ENCODE measurements around the gene HOXB4.
A peak's percentile ranks its signal among the peaks of the same experiment; 100 is the strongest.

Gene HOXB4

DNA sequence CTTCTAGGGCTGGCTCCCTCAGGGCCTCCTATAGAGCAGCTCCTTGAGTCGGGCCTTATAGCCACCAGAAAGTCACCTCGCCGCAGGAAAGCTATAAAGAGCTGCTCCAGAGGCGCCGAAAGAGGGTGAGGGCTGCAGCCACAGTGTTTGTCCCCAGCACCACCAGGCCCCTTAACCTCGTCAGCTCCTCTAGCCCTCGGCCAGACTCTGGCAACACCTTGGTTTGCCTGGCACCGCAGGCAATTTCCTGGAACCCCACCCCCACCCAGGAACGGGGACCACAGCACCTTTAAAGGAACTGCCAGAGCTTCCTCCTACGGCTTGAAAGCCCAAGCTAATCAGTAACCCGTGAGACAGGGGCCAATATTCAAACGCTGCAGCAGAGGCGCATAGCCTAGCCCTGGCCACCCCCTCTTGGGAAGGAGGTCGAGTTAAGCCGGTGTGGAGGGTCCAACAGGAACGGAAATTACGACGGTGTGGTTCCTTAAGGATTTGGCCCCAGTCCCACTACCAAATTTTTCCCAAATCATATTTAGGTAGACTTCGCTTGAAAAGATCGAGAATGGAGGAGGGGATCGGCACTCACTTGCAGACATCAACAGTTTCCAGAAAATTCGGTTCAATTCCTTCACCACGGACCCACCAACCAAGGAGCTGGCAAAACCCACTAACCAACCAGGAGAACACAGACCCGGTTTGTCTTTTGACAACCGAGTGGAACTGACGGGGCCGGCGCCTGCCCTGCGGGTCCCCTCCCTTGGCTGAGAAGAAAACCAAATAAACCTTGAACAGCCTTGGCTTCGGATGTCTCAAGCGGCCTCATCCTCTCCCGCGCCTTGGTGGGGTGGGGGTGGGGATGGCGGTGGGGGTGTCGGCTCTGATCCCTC is 23.6 kb upstream of the HOXB4 start:
- DNase-seq (ENCODE audit: low read depth in 2 of 2, low spot score in 1 of 2), result no peak

DNA sequence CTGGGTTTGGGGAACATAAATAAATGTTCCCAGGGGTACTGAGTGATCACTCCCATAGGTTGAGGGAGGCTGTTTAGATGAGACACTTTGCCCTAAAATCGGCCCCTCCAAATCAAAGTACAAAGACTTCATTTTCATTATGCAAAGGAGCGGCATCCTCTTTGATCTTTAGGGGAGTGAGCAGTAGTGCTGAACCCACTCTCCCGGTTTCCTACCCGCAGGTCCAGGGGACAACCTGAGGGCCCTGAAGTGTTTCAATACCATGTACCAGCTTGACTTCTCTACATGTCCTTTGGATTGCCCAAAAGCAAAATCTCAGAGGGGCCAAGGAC is 23.0 kb upstream of the HOXB4 start:
- DNase-seq (ENCODE audit: low read depth in 2 of 2, low spot score in 1 of 2), result no peak

DNA sequence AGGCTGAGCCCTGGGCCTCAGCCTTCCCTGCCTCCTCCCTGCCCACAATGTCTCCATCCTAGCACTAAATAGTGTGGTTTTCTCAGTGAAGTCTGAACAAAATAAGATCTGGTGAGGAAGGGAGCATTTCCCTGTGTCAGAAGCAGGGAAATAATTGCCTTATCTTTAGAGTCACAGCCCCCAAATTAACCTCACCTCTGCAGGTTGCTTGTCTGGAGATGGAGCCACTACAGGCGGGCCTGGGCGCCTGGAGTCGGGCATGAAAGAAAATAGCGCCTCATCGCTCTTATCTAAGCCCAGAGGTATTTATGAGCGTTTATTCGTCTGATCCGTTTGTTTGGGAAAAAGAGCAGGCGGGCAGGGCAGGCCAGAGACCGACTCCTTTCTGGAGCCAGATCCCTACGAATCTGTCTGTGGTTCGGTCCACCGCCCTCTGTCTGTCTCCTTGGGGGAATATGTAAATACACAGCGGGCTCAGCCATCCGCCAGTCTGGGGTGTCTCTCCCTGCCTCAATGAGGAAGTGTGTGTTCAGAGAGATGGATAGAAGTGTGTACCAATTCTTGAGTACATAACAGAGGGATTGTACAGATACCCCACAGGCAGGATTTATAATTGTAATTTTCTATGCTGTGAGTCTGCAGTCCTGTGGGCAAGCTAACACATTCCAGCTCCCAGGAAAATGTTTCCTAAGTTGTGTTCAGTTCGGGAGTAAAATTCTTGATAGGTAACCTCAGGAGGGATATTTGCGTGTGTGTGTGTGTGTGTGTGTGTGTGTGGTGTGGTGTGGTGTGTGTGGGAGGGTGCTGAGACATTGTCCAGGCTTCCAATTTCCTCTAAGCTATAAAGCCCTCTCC is 22.3 kb upstream of the HOXB4 start:
- no peak for DNase-seq (ENCODE audit: low read depth in 2 of 2, low spot score in 1 of 2)

DNA sequence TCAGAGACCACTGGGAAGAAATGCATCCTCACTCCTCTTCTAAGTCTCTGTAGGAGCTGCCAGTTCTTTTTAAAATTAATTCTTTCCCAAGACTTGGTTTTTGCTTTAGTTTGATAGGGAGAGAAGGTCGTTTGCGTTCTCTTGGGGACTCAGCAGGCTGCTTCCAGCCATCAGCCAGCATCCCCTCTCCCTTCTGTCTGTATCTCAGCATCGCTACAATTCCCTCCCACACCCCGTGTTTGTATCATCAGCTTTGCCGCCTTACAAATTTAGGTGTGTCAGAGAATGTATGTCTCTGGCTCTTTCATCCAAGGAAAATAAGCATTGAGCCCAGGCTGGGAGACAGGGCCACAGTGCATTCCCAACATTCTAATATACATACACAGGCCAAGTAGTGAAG is 21.2 kb upstream of the HOXB4 start:
- no peak for DNase-seq (ENCODE audit: low read depth in 2 of 2, low spot score in 1 of 2)

DNA sequence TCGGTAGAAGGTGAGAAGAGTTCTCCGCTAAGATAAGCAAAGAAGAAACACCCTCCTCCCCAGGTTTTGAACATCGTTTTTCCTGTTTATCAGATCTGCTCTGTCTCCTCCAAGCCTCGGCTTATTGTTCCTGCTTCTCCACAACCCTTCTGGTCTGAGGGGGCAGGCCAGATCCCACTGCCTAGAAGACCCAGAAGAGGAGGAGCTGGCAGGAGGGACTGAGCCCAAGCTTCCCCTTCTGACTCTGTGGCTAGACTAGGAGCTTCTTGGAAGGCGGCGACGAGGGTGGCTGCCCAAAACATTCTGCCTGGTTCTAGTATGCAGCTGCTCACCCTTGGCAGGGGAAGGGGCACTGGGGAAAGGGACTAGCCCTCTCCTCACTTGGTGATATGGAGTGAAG is 20.6 kb upstream of the HOXB4 start:
- no peak for DNase-seq (ENCODE audit: low read depth in 2 of 2, low spot score in 1 of 2)

DNA sequence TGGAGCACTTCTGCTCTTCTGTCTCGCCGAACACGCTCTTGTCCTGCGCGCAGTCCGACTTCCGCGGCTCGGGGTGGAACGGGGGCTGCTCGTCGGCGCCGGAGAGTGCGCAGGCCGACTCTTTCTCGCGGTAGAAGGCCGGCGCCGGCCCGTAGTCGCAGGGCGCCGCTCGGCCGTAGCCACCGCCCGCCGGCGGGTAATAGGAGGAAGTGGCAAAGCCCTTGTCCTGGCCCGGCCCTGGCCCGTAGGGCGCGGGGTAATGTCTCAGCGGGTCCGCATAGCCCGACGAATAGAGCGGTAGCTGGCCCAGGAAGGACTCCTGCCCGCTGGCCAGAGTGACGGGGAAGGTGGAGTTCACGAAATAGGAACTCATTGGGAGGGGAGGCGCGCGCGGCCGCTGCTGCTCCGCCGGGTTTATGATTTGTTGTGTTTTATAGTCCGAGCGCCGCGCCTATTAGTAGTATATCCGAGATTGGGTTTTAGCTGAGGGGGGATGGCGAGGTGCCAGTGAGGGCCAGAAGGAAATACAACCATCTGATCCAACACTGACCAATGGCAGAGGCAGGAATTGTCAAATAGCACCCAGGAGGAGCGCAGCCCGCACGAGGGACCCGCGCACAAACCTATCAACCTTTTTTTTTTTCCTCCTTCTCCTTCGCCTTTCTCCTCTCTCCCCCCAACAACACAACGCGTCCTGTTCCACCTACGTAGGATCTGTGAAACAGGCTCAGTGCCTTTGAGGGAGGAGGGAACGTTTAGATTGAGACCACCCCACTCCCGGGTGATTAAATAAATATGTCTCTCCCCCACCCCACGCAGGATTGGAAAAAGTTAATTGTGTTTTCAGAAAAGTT is 19.9 kb upstream of the HOXB4 start:
- no peak for DNase-seq (ENCODE audit: low read depth in 2 of 2, low spot score in 1 of 2)

DNA sequence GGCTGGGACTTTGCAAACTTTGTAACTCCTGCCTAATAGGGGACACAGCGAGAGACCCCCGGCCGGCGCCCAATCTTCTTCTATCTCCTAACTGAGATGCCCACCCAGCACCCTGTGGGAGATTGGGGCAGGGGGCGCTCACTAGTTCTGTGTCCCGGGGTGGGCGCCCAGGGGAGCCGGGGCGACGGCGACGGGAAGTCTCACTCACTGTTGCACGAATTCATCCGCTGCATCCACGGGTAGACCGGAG is 19.3 kb upstream of the HOXB4 start:
- DNase-seq (ENCODE audit: low read depth in 2 of 2, low spot score in 1 of 2), result no peak

DNA sequence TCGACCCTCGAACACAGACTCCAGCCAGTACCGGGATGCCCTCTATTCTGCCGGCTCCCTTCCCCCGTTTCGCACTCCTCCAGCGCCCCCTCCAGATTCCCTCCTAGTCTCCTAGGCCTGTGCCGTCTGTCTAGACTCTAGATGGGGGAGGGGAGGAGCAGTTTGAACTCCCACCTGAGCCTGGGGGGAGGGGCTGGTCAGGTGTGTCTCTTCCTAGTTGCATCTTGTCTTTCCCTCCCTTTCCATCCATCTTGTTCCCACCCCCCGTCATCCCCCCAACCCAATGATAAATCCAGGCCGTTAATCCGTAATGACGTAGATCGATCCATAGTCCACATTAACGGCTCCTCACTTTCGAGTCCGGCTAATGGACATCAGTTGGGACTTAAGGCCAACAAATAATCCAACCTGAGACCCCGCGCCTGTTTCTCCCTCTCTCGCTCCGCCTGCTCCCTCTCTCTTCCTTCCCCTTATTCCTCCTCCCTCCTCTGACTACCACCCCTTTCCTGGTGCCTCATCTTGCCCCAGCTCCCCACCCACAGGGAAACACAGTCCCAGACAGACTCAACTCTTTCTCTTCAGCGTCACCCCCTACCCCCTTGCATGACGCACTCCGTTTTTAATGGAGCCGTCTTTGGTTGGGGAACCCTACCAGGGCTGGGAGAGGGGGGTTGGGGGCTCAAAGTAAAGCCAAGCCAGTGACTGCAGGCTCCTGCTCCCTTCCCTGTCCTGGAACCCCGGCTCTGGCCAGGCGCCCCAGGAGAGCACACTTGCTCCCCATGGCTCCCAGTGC is 18.8 kb upstream of the HOXB4 start:
- DNase-seq (ENCODE audit: low read depth in 2 of 2, low spot score in 1 of 2), result no peak

DNA sequence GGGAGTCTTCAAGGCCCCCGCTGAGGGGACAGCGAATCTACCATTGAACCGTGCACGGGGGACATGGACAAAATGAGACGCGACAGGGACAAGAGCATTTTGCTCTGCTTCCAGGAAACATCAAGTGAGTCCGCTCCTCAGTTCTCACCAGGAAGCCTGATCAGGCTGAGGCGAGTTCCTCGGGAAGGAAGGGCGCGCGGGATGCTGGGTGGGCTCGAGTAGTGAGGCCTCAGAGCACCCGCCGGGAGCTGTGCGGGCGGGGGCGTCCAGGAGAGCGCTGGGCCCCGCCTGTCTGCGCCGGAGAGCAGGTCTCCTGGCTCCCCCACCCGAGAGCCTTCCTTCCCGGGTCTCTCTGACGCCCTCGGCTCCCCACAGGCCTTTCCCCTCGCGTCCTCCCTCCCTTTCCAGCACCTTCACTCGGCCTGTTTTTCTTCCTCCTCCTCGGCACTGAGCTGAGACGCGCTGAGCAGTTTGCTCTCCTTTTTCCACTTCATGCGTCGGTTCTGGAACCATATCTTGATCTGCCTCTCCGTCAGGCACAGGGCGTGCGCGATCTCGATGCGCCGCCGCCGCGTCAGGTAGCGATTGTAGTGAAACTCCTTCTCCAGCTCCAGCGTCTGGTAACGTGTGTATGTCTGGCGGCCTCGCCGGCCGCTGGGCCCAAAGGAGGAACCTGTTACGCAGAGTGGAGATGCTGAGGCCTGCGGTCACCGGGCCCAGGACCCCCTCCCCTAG is 18.0 kb upstream of the HOXB4 start:
- no peak for DNase-seq (ENCODE audit: low read depth in 2 of 2, low spot score in 1 of 2)

DNA sequence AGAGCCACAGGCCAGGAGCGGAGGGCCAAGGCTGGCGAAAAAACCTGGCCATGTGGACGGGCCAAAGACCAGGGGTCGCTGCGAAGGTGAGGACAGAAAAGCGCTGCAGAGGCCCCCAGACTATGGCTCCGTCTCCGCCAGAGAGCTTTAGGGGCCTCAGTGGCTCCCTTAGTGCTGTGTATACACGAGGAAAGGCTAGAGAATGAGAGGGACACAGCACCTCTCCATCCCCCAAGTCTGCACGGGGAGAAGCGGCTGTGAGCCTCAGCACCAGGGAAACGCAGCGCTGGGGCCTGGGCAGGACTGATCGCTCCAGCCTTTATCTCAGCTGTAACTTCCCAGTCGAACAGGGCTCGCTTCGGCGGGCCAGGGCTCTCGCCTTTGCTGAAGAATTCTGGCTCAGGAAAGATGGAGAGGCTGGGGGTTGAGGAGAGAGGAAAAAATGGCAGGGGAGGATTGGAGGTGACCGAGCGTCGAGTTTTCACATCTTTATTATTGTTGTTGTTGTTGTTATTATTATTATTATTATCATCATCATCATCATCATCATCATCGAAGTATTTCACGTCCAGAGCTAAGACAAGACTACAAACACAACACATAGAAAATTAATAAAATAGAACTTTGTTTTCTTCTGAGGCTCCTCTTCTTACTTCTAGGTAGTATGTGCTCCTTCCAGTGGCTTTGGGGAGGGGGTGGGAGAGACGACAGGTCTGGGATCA is 17.3 kb upstream of the HOXB4 start:
- DNase-seq (ENCODE audit: low read depth in 2 of 2, low spot score in 1 of 2), result no peak

DNA sequence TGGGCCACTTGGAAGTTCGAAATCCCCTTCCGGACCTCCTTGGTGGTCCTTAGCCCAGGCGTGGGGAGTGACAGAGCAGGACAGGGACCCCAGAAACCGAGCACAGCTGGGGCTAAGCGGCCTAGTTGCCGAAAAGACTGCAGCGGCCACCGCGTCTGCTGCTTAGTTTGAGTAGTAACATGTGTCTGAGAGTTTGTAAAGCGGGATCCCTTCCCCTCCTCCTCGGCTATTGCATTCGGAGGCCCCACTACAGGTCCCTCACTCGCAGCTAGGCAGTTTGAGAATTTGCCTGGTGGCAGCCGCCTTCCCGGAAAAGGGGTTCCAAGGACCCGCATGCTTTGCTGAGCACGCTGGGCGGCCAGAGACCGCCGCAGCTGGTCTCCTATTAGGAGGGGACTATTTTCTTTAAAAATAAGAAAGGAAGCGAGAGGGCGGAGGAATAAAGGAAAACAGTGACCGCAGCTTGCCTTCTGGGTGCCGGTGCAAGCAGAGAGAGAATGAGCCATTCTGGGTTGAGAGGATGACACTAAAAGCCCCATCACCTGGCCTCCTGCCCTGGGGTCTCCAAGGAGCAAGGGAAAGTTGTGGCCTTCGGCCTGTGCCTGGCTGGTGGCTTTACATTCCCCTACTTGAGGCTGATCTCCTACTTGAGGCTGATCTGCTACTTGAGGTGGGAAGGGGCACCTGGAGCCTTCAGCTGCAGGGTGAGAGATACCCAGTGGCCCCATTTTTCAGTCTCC is 16.6 kb upstream of the HOXB4 start:
- DNase-seq (ENCODE audit: low read depth in 2 of 2, low spot score in 1 of 2), result no peak

DNA sequence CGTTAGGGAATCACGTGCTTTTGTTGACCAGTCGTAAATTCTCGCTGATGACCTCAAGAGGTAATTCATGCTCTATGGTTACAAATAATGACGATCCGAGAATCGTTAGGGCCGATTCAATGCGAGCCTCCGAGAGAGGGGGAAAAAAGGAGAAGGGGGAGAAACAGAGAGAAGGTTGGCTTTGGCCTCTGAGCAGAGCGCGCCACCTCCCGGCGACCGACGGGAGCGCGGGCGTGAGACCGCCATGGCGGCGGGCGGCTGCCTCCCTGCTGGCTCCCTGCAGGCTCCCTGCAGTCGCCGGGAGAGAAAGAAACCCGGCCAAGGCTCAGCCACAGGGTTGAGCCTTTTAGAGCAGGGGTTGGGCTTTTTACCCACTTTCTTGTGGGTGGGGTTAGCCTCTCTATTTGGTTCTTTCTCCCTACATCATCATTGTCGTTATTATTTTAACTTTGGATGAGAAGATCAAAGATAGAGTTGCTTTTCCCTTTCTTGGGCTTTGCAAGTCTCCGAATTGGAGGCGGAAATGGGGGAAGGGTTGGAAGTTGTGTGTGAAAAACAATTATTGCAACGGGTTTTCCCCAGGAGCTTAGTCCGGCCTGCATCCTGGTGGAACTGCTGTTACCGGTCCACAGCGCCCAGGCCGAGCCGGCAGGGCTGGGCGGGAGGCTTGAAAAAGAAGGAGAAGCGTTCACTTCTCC is 15.8 kb upstream of the HOXB4 start:
- DNase-seq (ENCODE audit: low read depth in 2 of 2, low spot score in 1 of 2), result peak; percentile 53 to 62

DNA sequence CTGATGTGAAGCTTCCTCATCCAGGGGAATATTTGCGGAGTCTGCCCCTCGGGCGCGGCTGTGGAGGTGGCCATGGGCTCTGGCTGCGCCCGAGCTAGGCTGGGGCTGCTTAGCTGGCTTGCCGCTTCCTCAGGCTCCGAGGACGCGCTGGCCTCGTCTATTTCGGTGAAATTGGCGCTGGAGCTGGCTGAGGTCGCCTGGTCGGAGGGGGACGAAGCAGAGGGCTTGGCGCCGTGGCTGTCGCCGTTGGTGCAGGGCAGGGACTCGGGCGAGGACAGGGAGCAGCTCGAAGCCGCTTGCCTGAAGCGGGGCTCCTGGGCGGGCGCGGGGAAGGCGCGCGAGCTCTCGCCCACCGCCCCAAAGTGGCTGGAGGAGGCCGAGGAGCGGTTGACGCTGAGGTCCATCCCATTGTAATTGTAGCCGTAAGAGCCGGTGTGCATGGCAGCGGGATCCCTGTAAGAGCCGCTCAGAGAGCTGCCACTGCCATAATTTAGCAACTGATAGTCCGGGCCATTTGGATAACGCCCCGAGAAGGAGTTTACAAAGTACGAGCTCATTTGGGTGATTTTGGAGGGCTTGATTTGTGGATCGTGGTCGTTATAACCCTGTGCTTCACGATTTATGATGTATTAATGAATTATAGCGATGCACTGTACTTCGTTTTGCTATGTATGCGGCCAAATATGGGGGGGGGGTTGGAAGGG is 15.1 kb upstream of the HOXB4 start, which contains the start of gene HOXB5:
Gene HOXB5 (minus strand): TSS at position 654 of the 704 bp plus-strand sequence. CDS start 97 bp downstream, at position 557.
- no peak for DNase-seq (ENCODE audit: low read depth in 2 of 2, low spot score in 1 of 2)

DNA sequence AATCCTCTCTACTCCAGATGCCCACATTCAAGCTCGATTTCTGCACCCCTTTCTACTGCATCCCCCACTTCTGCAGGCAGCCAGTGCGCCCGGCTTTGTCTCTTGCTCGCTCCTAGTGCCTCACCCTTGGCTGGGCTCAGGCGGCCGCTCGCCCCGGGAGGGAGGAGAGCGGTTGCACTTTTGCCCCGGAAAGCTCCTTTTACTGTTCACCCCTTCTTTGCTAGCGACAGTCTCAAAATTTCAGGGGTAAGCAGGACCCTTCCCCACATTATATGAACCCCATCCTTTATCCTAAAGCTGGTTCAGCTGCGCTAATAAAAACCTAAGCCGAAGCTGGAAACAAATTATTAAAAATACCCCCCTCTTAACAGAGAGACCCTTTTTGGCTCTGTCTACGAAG is 14.4 kb upstream of the HOXB4 start:
- no peak for DNase-seq (ENCODE audit: low read depth in 2 of 2, low spot score in 1 of 2)

DNA sequence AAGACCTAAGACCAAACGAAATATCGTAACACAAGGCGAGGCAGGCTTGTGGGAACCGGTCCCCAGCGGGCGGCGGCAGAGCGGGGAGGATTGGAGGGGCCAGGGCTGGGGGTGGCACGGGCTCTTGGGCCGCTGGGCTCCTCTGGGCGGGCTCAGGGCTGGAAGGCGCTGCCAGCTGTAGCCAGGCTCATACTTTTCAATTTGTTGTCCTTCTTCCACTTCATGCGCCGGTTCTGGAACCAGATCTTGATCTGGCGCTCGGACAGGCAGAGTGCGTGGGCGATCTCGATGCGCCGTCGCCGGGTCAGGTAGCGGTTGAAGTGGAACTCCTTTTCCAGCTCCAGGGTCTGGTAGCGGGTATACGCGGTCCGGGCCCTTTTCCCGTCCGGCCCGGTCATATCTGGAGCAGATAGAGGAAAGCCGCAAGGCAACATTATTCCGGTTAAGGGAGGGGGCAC is 13.9 kb upstream of the HOXB4 start:
- DNase-seq (ENCODE audit: low read depth in 2 of 2, low spot score in 1 of 2), result no peak

DNA sequence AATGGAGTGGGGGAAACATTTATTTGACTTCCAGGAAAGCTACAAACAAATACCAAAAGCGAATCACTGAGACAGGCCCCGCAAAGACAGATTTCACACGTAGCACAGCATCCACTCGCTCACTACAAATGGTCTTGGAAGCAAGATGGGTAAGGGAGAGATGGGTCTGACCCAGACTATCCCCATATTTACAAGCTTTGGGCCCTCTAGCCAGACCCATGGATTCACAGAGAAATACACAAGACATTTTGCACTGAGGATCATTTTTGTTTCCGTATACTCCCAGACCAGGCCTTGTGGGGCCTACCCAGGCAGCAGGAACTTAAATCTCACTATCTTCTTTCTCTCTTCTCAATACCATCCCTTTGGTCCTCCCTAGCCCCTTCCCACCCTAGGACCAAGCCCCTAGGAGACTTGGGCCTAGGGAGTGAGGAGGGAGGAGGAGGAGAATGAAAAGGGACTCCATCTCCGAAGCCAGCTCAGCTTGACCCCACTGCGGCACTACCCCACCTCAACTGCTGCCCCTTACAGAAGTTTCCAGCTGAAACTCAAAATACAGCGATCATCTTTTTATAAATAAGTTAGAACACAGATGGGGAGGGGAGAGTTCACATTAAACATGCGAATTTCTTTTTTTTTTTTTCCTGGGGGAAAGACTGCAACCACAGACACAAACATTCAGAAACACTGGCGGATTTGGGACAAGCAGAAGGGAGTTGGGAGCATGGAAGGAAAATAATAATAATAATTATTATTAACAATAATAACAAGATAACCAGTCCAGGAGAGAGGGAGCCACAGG is 13.3 kb upstream of the HOXB4 start:
- DNase-seq (ENCODE audit: low read depth in 2 of 2, low spot score in 1 of 2), result no peak
